AG09319 (cell line): ENCODE results near the gene ZNF879.

ENCODE experiments used
- DNase-seq: peaks from one replicate; pipeline ENCODE4 v3.0.0-alpha.2; 2010; ENCODE audit warnings: low read depth; ENCODE audit errors: extremely low read depth
- TF ChIP-seq, protein P1 (sequence below): IDR thresholded peaks from 2 replicates; pipeline ENCODE4 v1.5.1; 2011; ENCODE audit warnings: low read depth, mild to moderate bottlenecking, inconsistent platforms, low read length, moderate library complexity

Gene ZNF879

DNA sequence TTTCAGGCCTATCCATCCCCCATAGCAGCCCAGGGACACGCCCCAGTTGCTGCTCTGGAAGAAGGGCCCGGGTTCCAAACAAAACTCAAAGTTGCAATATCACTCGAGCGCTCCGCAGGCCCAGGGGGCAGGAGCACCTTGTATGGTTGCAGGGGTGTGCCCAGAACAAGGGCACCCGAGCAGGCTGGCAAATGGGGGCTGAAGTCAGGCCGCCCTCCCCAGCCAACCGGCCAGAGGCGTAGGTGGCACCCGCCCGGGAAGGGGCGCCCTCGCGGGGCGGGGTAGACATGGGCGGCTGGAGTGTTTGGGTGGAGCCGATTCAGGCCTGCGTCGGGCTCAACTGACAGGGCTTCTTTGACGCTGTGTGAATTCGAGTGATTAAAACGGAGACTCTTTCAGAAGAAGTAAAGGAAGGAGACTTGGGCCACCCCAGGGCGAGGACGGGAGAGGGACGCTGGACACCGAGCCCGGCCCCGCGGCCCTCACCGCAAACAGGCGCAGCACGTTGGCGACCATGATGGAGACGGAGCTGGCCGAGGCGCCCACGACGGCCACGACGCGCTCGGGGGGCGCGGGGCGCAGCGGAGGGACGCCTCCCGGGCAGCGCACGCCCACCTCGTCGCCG lies 29.5 kb upstream of the ZNF879 start:
- TF ChIP-seq, protein P1, sequence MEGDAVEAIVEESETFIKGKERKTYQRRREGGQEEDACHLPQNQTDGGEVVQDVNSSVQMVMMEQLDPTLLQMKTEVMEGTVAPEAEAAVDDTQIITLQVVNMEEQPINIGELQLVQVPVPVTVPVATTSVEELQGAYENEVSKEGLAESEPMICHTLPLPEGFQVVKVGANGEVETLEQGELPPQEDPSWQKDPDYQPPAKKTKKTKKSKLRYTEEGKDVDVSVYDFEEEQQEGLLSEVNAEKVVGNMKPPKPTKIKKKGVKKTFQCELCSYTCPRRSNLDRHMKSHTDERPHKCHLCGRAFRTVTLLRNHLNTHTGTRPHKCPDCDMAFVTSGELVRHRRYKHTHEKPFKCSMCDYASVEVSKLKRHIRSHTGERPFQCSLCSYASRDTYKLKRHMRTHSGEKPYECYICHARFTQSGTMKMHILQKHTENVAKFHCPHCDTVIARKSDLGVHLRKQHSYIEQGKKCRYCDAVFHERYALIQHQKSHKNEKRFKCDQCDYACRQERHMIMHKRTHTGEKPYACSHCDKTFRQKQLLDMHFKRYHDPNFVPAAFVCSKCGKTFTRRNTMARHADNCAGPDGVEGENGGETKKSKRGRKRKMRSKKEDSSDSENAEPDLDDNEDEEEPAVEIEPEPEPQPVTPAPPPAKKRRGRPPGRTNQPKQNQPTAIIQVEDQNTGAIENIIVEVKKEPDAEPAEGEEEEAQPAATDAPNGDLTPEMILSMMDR = no peak

DNA sequence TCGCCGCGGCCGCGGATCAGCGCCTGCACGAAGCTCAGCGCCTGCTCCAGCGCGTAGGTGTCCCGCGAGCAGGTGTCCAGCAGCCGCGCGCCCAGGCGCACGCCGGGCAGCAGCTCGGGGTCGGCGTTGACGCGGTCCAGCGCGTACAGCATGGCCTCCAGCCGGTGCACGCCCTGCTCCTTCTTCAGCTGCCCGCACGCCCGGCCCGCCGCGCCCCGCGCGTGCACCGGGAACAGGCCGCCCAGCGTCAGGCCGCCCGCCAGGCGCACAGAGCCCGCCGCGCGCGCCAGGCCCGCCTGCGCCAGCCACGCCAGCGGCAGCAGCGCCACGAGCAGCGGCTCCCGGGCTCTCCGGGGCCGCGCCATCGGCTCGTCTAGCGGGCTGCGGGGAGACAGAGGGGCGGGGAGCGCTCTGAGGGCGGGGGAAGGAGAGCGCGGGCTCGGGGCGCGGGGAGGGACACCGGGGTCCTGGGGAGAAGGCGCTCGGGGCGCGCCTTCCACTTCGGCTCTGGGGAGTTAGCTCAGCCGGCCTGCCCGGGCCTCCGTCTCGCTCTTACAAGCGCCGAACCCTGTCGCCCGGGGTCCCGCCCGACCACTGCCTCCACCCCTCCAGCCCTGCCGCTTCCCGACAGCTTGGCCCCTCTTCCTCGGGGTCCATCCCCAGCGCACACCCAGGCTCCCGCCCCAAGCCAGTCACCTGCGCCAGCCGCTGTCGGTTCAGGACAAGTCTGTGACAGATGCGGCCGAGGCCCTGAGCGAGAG lies 28.8 kb upstream of the ZNF879 start, which contains the start of gene GRM6:
Gene GRM6, minus strand, starts transcription at position 741 of the 761 bp plus-strand sequence. Its CDS starts 376 bp downstream, at position 365.
- TF ChIP-seq, protein P1 = no peak
- DNase-seq = no peak

More for the DNA sequence above, 29.5 kb upstream of the ZNF879 start:
- no peak for DNase-seq

DNA sequence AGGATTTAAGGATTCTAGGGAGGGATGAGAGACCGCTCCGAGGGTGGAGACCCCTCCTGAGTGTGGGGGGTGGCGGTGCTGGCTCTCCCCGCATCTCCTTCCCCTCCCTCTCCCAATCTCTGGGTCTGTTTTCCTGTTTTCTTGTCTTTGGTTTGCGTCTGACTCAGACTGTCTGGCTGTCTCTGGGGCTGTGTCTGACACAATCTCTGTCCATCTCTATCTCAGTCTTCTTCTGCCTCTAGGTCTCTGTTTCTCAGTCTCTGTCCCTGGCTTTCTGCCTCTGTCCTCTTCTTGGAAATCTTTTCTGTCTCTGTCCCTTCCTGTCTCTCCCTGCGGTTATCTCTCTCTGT lies 28.3 kb upstream of the ZNF879 start:
- DNase-seq = no peak
- TF ChIP-seq, protein P1 = no peak

DNA sequence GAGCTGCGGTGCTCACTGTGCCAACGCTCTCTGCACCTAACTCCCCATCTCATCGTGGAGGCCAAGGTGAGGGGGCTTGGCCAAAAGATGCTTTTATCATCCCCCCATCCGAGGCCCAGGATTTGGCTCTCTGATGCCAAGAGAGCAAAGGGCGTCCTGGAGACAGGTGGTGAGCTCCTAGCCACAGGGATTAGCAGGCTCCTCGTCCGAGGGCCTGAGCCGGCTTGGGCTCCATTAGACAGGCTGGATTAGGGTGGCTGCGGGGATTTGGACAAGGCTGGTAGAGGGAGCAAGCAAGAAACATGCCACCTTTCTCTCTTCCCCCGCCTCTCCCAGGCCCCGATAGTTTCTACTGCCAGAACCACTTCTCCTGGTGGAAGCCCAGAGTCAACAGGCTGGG lies 27.4 kb upstream of the ZNF879 start:
- TF ChIP-seq, protein P1 = no peak
- DNase-seq = no peak

DNA sequence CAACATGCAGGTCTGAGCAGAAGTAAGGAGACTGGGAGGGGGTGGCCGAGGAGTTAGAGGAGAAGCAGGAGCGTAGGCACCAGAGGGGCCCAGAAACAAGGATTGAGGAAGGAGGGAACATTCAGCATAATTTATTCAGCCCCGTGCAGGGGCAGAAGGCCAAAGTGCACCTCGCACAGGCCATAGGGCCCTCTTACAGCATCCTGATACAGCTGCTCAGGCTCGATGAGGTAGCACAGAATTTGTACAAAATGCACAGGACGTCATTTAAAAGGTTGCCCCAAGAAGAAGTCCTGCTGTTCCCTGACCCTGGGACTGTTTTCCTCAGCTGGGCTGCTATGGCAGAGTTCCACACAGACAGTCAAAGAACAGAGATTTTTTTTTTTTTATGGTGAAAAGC lies 26.4 kb upstream of the ZNF879 start:
- DNase-seq = no peak
- TF ChIP-seq, protein P1 = no peak

DNA sequence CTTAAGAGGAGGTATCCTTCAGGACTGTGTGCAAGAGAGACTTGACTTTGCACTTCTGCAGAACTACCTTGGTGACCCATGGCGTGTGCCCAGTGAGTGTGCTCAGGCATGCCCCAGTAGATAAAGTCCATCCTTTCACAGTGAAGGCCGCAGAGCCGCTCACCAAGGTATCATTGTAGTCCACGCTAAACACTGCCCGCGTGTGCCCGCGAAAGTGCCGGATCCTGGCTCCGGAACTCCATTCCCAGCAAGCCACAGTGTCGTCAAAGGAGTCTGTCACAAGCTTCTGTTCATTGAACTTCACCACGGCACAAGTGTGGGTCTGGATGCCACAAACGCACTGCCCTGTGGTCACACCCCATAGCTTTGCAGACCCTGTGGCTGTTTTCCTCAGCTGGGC lies 25.2 kb upstream of the ZNF879 start:
- TF ChIP-seq, protein P1 = no peak
- no peak for DNase-seq

DNA sequence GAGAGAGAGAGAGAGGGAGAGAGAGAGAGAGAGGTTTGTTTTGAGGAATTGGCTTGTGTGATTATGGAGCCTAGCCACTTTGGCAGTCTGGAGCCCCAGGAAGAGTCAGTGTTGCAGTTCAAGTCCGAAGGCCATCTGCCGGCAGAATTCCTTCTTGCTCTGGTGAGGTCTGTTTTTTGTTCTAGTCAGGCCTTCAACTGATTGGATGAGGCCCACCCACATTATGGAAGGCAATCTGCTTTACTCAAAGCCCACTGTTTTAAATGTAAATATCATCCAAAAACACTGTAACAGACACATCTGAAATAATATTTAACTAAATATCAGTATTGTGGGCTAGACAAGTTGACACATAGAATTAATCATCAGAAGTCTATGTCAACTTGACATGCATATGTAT lies 17.0 kb upstream of the ZNF879 start:
- TF ChIP-seq, protein P1 = no peak
- no peak for DNase-seq
